ENCODE results near the gene NFASC. TPM values are rescaled to one million over a fixed set of nuclear protein-coding genes. Genes with fewer than 3 reads are reported as not detected.

The NFASC gene
- total and polyA plus RNA-seq, 9 of the 15 experiments (the other 6 are each of a cell fraction or from before 2014, with no cell fraction given), result 0.03 to 0.16 (median 0.06) TPM; not detected in 6

DNA sequence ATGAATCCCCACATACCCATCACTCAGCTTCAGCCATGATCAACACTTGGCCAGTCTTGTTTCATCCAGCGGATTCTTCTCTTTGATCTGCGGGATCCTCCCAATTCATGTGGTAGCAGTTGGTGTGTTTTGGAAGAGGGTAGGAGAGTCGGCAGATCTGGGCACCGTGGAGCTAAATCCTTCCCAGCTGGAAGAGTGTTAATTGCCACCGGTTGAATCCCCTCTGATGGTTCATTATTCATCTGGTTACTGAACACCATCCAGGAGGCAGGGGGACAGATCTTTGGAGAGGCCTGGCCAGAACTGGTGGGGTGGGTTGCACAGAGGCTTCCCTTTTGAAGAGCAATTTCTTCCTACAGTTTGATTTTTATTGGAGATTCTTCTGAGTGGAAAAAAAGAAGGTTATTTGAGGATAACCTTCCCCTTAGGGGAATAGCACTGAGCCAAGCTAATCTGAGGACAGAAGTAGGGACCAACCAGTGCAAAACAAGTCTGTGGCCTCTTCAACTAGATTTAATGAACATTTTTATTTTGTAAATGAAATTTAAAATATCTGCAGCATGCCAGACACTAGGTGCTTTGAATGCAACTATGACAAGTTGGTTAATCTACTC is 8.1 kb downstream of the NFASC start:
- ChIA-PET POLR2A (interaction anchor here (0.5 kb wide), 1 partner anchor 363 kb away, joined by 3 read pairs; the partner anchor contains the start of gene MDM4), CTCF (ENCODE audit: low intra/inter-chr PET ratio) (no interaction called here)
- ATAC-seq, result no peak
- BruUV-seq (replicated peaks), result no TSS peak
- TF ChIP-seq CBX5 (IDR thresholded peaks at IDR 0.05; ENCODE audit: borderline replicate concordance, low read depth) (no peak), TFAM (CRISPR knock-in tag; conservative IDR thresholded peaks at IDR 0.05) (no peak), KDM4B (IDR thresholded peaks at IDR 0.05; ENCODE audit: borderline replicate concordance in 2 of 2, low read depth in 1 of 2) (no peak), SOX6 (IDR thresholded peaks at IDR 0.05) (no peak)
- TF ChIP-seq, protein P1, sequence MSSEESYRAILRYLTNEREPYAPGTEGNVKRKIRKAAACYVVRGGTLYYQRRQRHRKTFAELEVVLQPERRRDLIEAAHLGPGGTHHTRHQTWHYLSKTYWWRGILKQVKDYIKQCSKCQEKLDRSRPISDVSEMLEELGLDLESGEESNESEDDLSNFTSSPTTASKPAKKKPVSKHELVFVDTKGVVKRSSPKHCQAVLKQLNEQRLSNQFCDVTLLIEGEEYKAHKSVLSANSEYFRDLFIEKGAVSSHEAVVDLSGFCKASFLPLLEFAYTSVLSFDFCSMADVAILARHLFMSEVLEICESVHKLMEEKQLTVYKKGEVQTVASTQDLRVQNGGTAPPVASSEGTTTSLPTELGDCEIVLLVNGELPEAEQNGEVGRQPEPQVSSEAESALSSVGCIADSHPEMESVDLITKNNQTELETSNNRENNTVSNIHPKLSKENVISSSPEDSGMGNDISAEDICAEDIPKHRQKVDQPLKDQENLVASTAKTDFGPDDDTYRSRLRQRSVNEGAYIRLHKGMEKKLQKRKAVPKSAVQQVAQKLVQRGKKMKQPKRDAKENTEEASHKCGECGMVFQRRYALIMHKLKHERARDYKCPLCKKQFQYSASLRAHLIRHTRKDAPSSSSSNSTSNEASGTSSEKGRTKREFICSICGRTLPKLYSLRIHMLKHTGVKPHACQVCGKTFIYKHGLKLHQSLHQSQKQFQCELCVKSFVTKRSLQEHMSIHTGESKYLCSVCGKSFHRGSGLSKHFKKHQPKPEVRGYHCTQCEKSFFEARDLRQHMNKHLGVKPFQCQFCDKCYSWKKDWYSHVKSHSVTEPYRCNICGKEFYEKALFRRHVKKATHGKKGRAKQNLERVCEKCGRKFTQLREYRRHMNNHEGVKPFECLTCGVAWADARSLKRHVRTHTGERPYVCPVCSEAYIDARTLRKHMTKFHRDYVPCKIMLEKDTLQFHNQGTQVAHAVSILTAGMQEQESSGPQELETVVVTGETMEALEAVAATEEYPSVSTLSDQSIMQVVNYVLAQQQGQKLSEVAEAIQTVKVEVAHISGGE (CRISPR knock-in tag; IDR thresholded peaks at IDR 0.05), result no peak
- TF ChIP-seq, protein P2, sequence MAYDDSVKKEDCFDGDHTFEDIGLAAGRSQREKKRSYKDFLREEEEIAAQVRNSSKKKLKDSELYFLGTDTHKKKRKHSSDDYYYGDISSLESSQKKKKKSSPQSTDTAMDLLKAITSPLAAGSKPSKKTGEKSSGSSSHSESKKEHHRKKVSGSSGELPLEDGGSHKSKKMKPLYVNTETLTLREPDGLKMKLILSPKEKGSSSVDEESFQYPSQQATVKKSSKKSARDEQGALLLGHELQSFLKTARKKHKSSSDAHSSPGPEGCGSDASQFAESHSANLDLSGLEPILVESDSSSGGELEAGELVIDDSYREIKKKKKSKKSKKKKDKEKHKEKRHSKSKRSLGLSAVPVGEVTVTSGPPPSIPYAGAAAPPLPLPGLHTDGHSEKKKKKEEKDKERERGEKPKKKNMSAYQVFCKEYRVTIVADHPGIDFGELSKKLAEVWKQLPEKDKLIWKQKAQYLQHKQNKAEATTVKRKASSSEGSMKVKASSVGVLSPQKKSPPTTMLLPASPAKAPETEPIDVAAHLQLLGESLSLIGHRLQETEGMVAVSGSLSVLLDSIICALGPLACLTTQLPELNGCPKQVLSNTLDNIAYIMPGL (CRISPR knock-in tag; IDR thresholded peaks at IDR 0.05), result no peak
- TF ChIP-seq, protein P3, sequence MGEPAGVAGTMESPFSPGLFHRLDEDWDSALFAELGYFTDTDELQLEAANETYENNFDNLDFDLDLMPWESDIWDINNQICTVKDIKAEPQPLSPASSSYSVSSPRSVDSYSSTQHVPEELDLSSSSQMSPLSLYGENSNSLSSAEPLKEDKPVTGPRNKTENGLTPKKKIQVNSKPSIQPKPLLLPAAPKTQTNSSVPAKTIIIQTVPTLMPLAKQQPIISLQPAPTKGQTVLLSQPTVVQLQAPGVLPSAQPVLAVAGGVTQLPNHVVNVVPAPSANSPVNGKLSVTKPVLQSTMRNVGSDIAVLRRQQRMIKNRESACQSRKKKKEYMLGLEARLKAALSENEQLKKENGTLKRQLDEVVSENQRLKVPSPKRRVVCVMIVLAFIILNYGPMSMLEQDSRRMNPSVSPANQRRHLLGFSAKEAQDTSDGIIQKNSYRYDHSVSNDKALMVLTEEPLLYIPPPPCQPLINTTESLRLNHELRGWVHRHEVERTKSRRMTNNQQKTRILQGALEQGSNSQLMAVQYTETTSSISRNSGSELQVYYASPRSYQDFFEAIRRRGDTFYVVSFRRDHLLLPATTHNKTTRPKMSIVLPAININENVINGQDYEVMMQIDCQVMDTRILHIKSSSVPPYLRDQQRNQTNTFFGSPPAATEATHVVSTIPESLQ (CRISPR knock-in tag; IDR thresholded peaks at IDR 0.05), result no peak
- intact Hi-C loops (cut with micrococcal nuclease) (no loop called here), in situ Hi-C loops (cut with MboI) (no loop called here)
- Histone ChIP-seq H3K27me3 (ENCODE audit: control insufficient read depth in 2 of 2, insufficient read depth in 2 of 2, low read length in 2 of 2) (peaks cover 26 to 57% of the 10 kb centered on the region in 2 experiments), H3K9ac (ENCODE audit: insufficient read depth in 1 of 2, low read depth in 2 of 2, low read length in 2 of 2) (no peak overlapping the region), H3K9me3 (replicated peaks; ENCODE audit: control insufficient read depth, insufficient read depth, low read depth, low read length) (no peaks in the 10 kb centered on the region), H3K9me1 (ENCODE audit: control insufficient read depth, insufficient read depth, low read length) (no peaks in the 10 kb centered on the region), H3K4me2 (ENCODE audit: insufficient read depth, low read length) (no peak overlapping the region), H3K79me2 (ENCODE audit: control insufficient read depth, insufficient read depth, low read length) (no peaks in the 10 kb centered on the region), H3K36me3 (ENCODE audit: control insufficient read depth, insufficient read depth, low read length) (no peaks in the 10 kb centered on the region), H4K20me1 (replicated peaks; ENCODE audit: control insufficient read depth, insufficient read depth, low read length) (no peaks in the 10 kb centered on the region), H2AFZ (ENCODE audit: low read depth, low read length) (no peak overlapping the region), H3K27ac (ENCODE audit: extremely low read depth, low read depth, low read length) (no peak overlapping the region), H3K4me3 (no peak overlapping the region), H3K4me1 (replicated peaks in 1 of 2; ENCODE audit: control insufficient read depth in 2 of 2, insufficient read depth in 2 of 2, low read length in 2 of 2) (no peaks in the 10 kb centered on the region)
- FAIRE-seq, result no peak
- no peak for DNase-seq (ENCODE audit: extremely low read depth in 1 of 4, low spot score in 3 of 4)
- 0% methylated on average over 5 of the region's 5 CpGs for WGBS (ENCODE audit: insufficient coverage, low coverage, missing lambda C conversion rate)

Data from K562 (cell line).